ENCODE measurements around the gene CEACAM1. TPM values are rescaled to one million over a fixed set of nuclear protein-coding genes. Genes with fewer than 3 reads are reported as not detected.

Gene CEACAM1
- total RNA-seq, 1 donor from 2014 or later, result 0.39 TPM

GRCh38 chr19:42567567-42567966, 39.3 kb upstream of the CEACAM1 start:
- H3K9me3 ChIP-seq (ENCODE audit: low read depth), result no peaks in the 10 kb centered on the region

DNA sequence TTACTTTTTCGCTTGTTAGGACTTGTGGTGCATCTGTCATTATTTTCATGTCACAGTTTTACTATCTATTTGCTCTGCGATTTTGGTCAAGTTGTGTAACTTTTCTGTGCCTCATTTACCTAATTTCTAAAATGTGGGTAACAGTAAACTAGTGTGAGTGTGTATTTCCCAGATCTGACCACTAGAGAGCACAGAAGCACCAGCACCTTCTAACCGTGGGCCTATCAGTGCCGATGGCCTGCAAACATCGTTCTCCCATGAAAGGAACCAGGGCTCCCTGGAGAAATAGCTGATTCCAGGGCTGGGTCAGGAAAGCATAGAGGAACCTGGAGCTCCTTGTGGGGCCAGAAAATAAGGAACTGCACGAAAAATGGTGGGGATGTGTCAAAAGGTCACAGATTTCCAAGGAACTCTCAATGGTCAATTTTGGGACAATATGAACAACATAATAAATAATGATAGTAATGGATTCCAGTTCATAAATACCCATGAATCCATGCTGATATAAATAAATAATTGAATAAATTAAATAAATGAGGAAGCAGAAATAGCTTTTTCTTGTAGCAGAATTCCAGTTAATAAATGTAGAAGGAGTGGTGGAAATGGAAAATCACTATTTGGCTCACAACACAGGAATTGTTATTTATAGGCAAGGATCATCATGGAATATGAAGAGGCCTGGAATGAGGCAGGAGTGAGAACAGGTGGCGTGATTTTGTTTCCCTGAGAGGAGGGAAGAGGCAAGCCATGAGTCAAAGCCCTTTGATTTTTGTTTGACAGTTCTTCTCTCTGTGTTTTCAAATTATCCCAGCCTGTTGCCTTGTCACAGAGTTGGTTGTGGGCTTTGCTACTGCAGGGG, 35.3 kb upstream of the CEACAM1 start:
- no peak overlapping the region for H2AFZ ChIP-seq (replicated peaks)
- H3K9me3 Mint-ChIP-seq, result no peaks in the 10 kb centered on the region
- H3K27me3 ChIP-seq, result no peaks in the 10 kb centered on the region
- no peak overlapping the region for H3K27ac ChIP-seq
- H3K4me3 Mint-ChIP-seq, result no peak overlapping the region
- H3F3A ChIP-seq (ENCODE audit: low read depth), result no peaks in the 10 kb centered on the region
- no peak overlapping the region for H3K4me2 ChIP-seq
- H3K9ac ChIP-seq, result no peak overlapping the region
- no peaks in the 10 kb centered on the region for H3K4me1 ChIP-seq
- H3K4me1 Mint-ChIP-seq, result no peaks in the 10 kb centered on the region
- no peak overlapping the region for H3K4me3 ChIP-seq
- H3K27ac Mint-ChIP-seq, result no peak overlapping the region
- no peaks in the 10 kb centered on the region for H4K20me1 ChIP-seq (ENCODE audit: low read depth)
- no peaks in the 10 kb centered on the region for H3K9me3 ChIP-seq (ENCODE audit: low read depth)
- H3K27me3 Mint-ChIP-seq (ENCODE audit: insufficient read depth, low read depth), result peaks cover 4% of the 10 kb centered on the region
- DNase-seq (ENCODE audit: low spot score), result peak; percentile 71
- H3K79me2 ChIP-seq (ENCODE audit: low read depth), result no peaks in the 10 kb centered on the region
- TF ChIP-seq CTCF (IDR thresholded peaks at IDR 0.05), result peak; percentile 71
- no peak for TF ChIP-seq EZH2phosphoT487 (IDR thresholded peaks at IDR 0.05)
- no peaks in the 10 kb centered on the region for H3K36me3 ChIP-seq
- H3K36me3 Mint-ChIP-seq, result no peaks in the 10 kb centered on the region

More at GRCh38 chr19:42567567-42567966, 39.3 kb upstream of the CEACAM1 start:
- H3K36me3 ChIP-seq, result no peaks in the 10 kb centered on the region
- H3F3A ChIP-seq (ENCODE audit: low read depth), result no peaks in the 10 kb centered on the region
- no peak for TF ChIP-seq EZH2 (IDR thresholded peaks at IDR 0.05)
- no peak for TF ChIP-seq CTCF (IDR thresholded peaks at IDR 0.05)
- no peak overlapping the region for H3K27ac ChIP-seq
- Mint-ChIP-seq H3K36me3 (no peaks in the 10 kb centered on the region), H3K27ac (no peak overlapping the region), H3K4me1 (no peaks in the 10 kb centered on the region), H3K9me3 (no peaks in the 10 kb centered on the region), H3K4me3 (no peak overlapping the region), H3K27me3 (ENCODE audit: insufficient read depth, low read depth) (peaks cover 2% of the 10 kb centered on the region)
- no peak overlapping the region for H3K9ac ChIP-seq
- H3K4me3 ChIP-seq, result no peak overlapping the region
- no peaks in the 10 kb centered on the region for H4K20me1 ChIP-seq (ENCODE audit: low read depth)
- H2AFZ ChIP-seq (replicated peaks), result no peak overlapping the region
- no peak for DNase-seq (ENCODE audit: low spot score)
- H3K4me2 ChIP-seq, result no peak overlapping the region
- no peaks in the 10 kb centered on the region for H3K79me2 ChIP-seq (ENCODE audit: low read depth)
- H3K4me1 ChIP-seq, result no peaks in the 10 kb centered on the region
- no peaks in the 10 kb centered on the region for H3K27me3 ChIP-seq

DNA sequence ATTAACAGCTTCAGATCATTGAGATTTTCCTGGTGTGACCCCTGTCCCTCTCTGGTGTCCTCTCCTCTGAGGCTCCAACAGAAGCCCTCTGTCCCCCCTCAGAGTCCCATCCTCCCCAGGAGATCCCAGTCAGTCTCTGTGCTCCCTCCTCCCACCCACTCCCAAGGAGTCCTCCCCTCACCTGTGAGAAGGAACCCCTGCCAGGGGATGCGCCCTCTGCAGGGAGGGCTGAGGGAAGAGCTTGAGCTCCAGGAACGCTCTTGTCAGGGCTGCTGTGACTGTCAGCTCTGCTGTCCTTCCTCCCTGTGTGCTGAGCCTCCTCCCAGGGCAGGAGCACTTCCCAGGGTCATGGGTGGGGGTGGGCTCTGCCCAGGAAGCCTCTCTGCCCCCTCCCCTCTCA, 33.2 kb upstream of the CEACAM1 start:
- Mint-ChIP-seq H3K27me3 (ENCODE audit: insufficient read depth, low read depth) (peaks cover 6% of the 10 kb centered on the region), H3K36me3 (no peaks in the 10 kb centered on the region), H3K27ac (peak overlapping the region; percentile 3), H3K4me3 (no peak overlapping the region), H3K4me1 (no peaks in the 10 kb centered on the region), H3K9me3 (peaks cover 2% of the 10 kb centered on the region)
- DNase-seq (ENCODE audit: low spot score), result no peak
- Histone ChIP-seq H3K27me3 (no peaks in the 10 kb centered on the region), H3K36me3 (no peaks in the 10 kb centered on the region), H3K4me2 (no peak overlapping the region), H3F3A (ENCODE audit: low read depth) (no peaks in the 10 kb centered on the region), H2AFZ (replicated peaks) (no peak overlapping the region), H3K4me1 (no peaks in the 10 kb centered on the region), H4K20me1 (ENCODE audit: low read depth) (no peaks in the 10 kb centered on the region), H3K9me3 (ENCODE audit: low read depth) (no peaks in the 10 kb centered on the region), H3K9ac (no peak overlapping the region), H3K27ac (no peak overlapping the region), H3K4me3 (no peak overlapping the region), H3K79me2 (ENCODE audit: low read depth) (no peaks in the 10 kb centered on the region)
- TF ChIP-seq EZH2 (IDR thresholded peaks at IDR 0.05), result no peak
- TF ChIP-seq EZH2phosphoT487 (IDR thresholded peaks at IDR 0.05), result no peak
- no peak for TF ChIP-seq CTCF (IDR thresholded peaks at IDR 0.05)

Data from neural progenitor cell (in vitro differentiated cells).